Kidney glomerular epithelial cell (primary cell): ENCODE results near the gene PRRX2.
"Not testable (repeated sequence)": the region's sequence is repeated elsewhere in the genome, so short reads cannot be mapped to it uniquely, and the experiment has no call there.

ENCODE experiments used
- DNase-seq: peaks from one replicate; lab custom pipeline; 2025; lab: John Stamatoyannopoulos, UW

The PRRX2 gene

GRCh38 chr9:129760784-129761183 is 95.3 kb downstream of the PRRX2 start:
- not testable (repeated sequence) for DNase-seq

GRCh38 chr9:129761293-129761900 is 96.0 kb downstream of the PRRX2 start:
- no peak for DNase-seq

- peak; percentile 41 for DNase-seq
Observed at GRCh38 chr9:129761901-129762369, 96.5 kb downstream of the PRRX2 start.

- peak; percentile 15 for DNase-seq
Observed at GRCh38 chr9:129762370-129762984, 97.0 kb downstream of the PRRX2 start.

GRCh38 chr9:129762985-129763926 is 97.8 kb downstream of the PRRX2 start:
- DNase-seq: no peak

GRCh38 chr9:129765764-129766317 is 100.4 kb downstream of the PRRX2 start:
- DNase-seq: no peak

GRCh38 chr9:129768486-129768885 is 103.0 kb downstream of the PRRX2 start:
- no peak for DNase-seq

- no peak for DNase-seq
Observed at GRCh38 chr9:129769669-129770068, 104.2 kb downstream of the PRRX2 start.

- DNase-seq: no peak
Observed at GRCh38 chr9:129770741-129771140, 105.3 kb downstream of the PRRX2 start.
